CD4-positive, alpha-beta T cell treated with Interleukin-21 for 1 hour (primary cell): ENCODE measurements around the gene WBP1.
A peak's percentile ranks its signal among the peaks of the same experiment; 100 is the strongest.
"Not testable (repeated sequence)": the region's sequence is repeated elsewhere in the genome, so short reads cannot be mapped to it uniquely, and the experiment has no call there.

Experiments
- DNase-seq: peaks from one replicate; pipeline ENCODE4 v3.0.0-alpha.2; 2020

WBP1 gene

DNA sequence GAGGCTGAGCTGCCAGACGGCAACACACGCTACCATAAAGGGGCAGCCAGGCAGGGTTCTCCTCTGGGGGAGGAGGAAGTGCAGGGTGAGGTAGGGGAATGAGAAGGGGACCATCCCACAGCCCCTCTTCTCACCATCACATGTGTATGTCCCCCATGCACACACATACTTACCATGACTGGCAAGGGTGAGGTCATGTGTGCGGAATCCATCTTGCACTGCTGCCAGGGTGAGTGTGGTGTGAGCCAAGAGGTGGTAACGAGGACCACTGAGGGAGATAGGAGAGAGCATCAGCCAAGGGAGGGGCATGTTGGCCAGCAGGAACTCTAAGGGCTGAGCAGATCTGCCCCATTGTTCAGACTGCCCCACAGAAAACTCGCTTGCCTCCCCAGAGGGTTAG is 29.6 kb upstream of the WBP1 start:
- DNase-seq: no peak

- DNase-seq: no peak
Observed at GRCh38 chr2:74429487-74430451, 28.5 kb upstream of the WBP1 start.

DNA sequence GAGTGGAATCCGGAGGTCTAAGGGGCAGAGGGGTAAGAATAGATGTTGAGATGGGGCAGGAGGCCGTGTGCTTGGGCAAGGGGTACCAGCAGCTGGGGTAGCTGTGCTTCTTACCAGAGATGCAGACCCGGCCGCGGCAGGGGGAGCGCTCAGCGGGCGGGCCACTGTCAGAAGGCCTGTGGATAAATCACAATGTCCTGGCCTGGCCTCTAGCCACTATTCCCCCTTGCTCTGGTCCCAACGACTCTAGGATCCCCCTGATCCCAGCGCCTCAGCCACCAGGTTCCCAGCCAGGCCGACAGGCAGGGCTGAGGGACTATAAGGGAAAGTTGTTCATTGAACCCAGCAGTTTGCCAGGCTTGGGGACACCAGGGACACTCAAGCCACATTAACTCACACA is 27.7 kb upstream of the WBP1 start:
- DNase-seq: no peak

DNA sequence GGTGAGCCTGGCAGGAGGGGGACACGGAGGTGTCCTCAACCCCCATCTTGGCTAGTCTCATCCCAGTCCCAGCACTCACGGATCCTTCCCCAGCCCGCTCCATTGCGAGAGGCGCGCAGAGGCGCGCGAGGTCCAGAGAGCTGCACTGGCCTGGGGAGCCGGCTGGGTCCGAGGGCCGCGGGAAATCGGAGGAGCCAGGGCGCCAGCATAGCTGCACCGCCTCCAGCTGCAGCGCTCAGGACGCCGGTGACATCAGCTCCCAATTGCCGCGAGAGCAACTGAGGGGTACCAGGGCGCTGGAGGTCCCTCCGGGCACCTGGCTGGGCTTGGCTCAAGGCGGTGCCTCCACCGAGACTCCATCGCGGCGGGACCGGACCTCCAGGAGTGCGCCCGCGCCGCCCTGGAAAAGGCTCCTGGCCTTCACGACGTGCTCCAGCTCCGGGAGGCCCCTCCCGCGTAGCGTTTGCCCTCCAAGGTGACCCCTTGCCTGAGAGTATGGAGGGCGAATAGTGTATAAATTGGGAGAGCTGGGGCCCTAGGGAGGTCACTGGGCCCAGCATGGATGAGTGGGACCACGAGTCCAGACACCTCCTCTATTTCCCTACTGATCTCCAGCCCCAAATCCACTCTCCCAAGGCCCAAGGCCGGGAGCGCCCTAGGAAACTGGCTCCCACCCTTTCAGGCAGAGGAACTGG is 22.0 kb upstream of the WBP1 start:
- DNase-seq: no peak

DNA sequence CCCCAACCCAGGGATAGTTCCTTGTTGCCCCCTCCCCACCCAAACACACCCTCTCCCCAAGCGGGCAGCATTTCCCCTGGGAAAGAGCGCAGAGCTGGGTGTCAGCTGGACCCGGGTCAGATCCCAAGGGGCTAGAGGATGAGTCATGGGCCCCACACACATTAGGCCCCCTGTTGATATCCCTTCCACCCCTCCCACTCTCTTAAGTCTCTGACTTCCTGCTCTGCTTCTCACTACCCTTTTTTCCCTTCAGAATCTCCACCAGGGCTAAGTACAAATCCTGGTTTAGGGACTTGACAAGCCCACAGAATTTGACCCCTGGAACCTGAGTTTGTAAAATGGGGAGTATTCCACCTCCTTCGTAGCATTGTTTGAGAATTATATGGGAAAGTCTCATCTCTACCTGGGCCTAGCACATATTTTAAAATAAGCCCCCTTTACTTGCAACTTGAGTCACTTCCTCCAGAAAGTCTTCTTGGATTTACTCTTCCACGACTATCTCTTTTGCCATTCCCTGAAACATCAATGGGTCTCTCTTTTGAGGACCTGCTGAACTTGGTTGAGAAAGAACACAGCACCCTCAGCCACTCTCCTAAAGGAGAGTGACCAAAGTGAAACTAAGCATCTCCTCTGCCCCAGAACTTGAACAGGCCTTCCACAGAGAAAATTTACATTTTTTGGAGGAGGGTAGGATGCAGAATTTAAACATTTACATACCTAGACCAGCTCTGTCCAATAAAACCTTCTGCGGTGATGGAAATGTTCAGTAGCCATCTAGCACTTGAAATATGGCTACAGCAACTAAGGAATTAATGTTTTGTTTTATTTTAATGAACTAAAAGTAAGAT is 21.2 kb upstream of the WBP1 start:
- DNase-seq: no peak

DNA sequence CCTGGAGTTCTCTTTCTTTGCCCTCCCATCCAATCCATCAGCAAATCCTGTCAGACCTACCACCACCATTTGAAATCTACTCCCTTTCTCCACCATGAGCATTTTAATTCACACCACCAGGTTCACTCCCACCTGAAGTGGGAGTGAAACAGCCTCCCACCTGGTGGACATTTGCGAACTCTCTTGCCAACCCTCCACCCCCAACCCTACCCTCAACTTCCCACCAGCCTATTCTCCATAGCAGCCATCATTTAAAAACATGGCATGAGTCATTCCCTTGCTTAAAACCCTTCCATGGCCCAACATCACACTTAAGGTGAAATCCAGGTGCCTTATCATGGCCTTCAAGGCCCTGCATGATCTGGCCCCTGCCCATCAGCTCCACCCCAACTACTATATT is 20.0 kb upstream of the WBP1 start:
- DNase-seq: no peak

DNA sequence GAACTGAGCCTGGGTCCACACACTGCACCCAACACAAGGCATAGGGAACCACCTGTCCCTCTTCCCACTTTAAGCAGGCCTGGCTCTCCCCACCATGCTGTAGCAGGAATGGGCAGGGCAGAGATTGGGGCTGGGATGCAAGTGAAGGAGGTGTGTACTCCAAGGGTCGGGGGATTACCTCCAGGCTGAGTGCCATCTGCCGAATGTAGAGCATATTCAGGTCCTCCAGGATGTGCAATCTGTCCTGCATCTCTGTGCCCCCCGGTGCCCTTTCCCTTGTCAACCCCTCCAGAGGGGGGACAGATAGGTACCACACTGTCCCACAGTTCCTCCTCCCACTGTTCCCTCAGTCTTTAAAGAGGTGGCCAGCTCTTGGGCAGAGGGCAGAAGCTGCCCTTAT is 18.9 kb upstream of the WBP1 start:
- no peak for DNase-seq

GRCh38 chr2:74439803-74440377 is 18.3 kb upstream of the WBP1 start:
- DNase-seq: no peak

GRCh38 chr2:74440378-74441169 is 17.7 kb upstream of the WBP1 start:
- DNase-seq: peak; percentile 47

- DNase-seq: no peak
Observed at GRCh38 chr2:74441170-74441689, 17.0 kb upstream of the WBP1 start.

DNA sequence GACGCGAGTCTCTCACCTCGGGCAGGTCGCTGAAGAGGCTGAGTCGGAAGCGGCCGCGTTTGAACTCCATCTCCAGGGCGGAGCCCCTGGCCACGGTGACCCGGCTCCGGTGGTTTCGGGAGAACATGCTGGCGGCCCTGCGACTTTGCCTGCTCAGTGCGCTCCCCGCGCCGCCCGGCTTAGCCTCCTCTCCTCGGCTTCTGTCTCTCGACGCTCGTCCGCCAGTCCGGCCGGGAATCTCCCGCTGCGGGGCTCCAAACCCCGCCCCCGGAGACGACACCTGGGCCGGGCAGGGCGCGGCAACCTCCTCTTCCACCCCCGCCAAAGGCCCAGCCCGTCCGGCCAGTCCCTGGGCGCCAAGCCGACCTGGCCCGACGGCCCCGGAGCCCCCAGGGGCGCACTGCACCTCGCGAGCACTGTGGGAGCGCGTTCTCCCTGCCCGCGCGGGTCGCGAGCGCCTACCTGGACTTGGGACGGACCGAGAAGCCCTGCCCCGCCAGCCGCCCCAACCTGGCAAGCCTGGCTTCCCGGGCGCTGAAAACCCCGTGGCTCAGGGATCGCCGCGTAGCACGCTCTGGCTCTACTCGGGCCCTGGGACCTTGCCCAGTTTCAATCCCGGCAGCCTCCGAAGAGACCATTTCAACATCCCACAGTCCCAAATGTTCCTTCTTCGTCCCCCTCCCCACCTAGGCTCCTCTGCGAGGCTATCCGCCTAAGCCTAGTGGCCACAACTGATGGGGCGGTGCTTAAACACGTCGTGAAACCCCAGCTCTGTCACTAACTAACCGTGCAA is 16.4 kb upstream of the WBP1 start, which contains the start of gene RTKN:
TSS of gene RTKN (minus strand) at position 248 of the 793 bp plus-strand sequence. CDS start at position 127, 121 bp downstream.
- DNase-seq: peak; percentile 44

DNA sequence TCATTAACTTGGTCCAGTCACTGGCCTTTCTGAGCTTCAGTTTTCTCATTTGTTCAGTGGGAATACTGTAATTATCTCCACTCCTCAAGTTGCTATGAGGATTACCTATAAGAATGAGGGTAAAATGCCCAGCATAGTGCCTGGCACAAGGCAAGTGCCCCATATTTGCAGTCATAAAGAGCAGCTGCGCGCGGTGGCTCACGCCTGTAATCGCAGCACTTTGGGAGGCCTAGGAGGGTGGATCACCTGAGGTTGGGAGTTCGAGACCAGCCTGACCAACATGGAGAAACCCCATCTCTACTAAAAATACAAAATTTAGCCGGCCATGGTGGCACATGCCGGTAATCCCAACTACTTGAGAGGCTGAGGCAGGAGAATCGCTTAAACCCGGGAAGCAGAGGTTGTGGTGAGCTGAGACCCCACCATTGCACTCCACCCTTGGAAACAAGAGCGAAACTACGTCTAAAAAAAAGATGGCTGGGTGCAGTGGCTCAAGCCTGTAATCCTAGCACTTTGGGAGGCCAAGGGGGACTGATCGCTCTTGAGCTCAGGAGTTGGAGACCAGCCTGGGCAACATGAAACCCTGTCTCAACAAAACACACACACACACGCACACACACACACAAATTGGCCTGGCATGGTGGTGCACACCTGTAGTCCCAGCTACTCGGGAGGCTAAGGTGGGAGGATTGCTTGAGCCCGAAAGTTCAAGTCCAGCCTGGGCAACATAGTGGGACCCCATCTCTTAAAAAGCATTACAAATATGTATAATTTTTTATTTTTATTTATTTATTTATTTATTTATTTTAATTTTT is 15.5 kb upstream of the WBP1 start:
- DNase-seq: not testable (repeated sequence)

GRCh38 chr2:74444498-74445318 is 13.5 kb upstream of the WBP1 start:
- no peak for DNase-seq

- DNase-seq: no peak
Observed at GRCh38 chr2:74447230-74447999, 10.8 kb upstream of the WBP1 start.

- DNase-seq: no peak
Observed at GRCh38 chr2:74448771-74449170, 9.5 kb upstream of the WBP1 start.

GRCh38 chr2:74450570-74451190 is 7.6 kb upstream of the WBP1 start:
- no peak for DNase-seq
